NCI-H2196 (cell line): ENCODE data around the gene PSMB3.
A peak's percentile ranks its signal among the peaks of the same experiment; 100 is the strongest.

Experiments used
- DNase-seq: peaks from one replicate; lab custom pipeline; 2025; ENCODE audit not compliant: unreplicated experiment; lab: John Stamatoyannopoulos, UW

Gene PSMB3

GRCh38 chr17:38733282-38733981, 19.1 kb upstream of the PSMB3 start:
- no peak for DNase-seq

GRCh38 chr17:38733982-38734973, 18.3 kb upstream of the PSMB3 start:
- no peak for DNase-seq

GRCh38 chr17:38735161-38735997, 17.2 kb upstream of the PSMB3 start:
- peak; percentile 9 for DNase-seq

- DNase-seq = no peak
Observed at GRCh38 chr17:38738007-38738662, 14.4 kb upstream of the PSMB3 start.

- DNase-seq = no peak
Observed at GRCh38 chr17:38738686-38739085, 13.9 kb upstream of the PSMB3 start.

- no peak for DNase-seq
Observed at GRCh38 chr17:38739305-38739704, 13.2 kb upstream of the PSMB3 start.

GRCh38 chr17:38740044-38740443, 12.5 kb upstream of the PSMB3 start:
- DNase-seq = no peak

GRCh38 chr17:38740806-38741205, 11.7 kb upstream of the PSMB3 start:
- no peak for DNase-seq

GRCh38 chr17:38741461-38741860, 11.1 kb upstream of the PSMB3 start:
- DNase-seq = no peak

- DNase-seq = peak; percentile 40
Observed at GRCh38 chr17:38741921-38742410, 10.6 kb upstream of the PSMB3 start.

GRCh38 chr17:38742411-38743308, 9.9 kb upstream of the PSMB3 start:
- DNase-seq = peak; percentile 79

- no peak for DNase-seq
Observed at GRCh38 chr17:38743556-38744171, 8.9 kb upstream of the PSMB3 start.

GRCh38 chr17:38745545-38745944, 7.0 kb upstream of the PSMB3 start:
- DNase-seq = no peak

- no peak for DNase-seq
Observed at GRCh38 chr17:38746004-38746848, 6.3 kb upstream of the PSMB3 start.

- DNase-seq = no peak
Observed at GRCh38 chr17:38746849-38747462, 5.6 kb upstream of the PSMB3 start.

GRCh38 chr17:38747463-38748148, 4.9 kb upstream of the PSMB3 start:
- DNase-seq = no peak
